ENCODE measurements around the gene CST7. TPM values are rescaled to one million over a fixed set of nuclear protein-coding genes. Genes with fewer than 3 reads are reported as not detected.

Gene CST7
- total RNA-seq, 1 experiment from 2014 or later = not detected

DNA sequence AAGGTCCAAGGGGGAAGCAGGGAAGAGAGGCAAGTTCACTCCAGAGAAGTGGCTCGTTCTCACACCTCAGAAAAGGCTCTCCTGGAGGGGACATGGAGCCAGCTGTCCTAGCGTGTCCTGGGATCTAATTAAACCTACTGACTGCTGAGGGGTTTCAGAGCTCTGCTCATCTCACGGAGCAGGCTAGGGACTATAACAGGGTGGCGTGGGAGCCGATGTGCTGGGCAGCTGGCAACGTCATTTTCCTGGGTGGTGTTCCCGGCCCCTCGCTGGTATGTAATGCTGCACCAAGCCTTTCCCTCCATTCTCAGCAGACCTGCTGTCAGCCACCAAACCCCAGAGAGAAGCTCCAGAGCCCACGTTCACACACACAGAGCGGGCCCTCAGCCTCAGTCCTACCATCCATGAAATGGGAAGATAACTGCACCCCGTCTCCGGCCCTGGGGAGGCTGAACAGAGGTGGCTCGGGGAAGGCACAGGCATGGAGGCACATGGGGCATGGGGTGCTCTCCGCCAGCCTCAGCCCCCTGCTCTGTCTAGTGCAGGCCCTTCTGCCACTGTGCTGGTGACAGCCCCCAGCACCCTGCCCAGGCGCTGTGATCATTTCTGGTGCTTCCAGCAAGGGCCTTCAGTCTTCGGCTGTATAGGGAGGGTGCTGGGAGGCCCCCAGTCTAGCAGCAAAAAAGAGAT is 1.9 kb downstream of the CST7 start:
- peaks cover 0 to 2% (median 0%) of the 10 kb centered on the region in 3 experiments; a peak in 2 of 7 replicates for H3K36me3 Mint-ChIP-seq (ENCODE audit: insufficient read depth in 1 of 3, low read depth in 3 of 3)
- H3K23me2 ChIP-seq (ENCODE audit: insufficient read length, low read depth, low read length, poor library complexity, severe bottlenecking) = no peaks in the 10 kb centered on the region

More for the DNA sequence above, 1.9 kb downstream of the CST7 start:
- Histone ChIP-seq H3K14ac (ENCODE audit: insufficient read depth, low read length) (peak overlapping the region; percentile 46; the same call in 1 of the 2 replicates), H3K9ac (ENCODE audit: extremely low read depth, insufficient read length, low read length) (no peak overlapping the region), H3K79me2 (ENCODE audit: insufficient read depth, low read length) (no peaks in the 10 kb centered on the region), H4K20me1 (ENCODE audit: control insufficient read depth, insufficient read depth, insufficient read length) (no peaks in the 10 kb centered on the region), H3K18ac (ENCODE audit: insufficient read length, low read depth, low read length) (no peak overlapping the region), H3K4me1 (ENCODE audit: insufficient read depth, low read length) (no peaks in the 10 kb centered on the region), H4K91ac (ENCODE audit: insufficient read length, low read depth, low read length) (no peak overlapping the region), H3K4ac (ENCODE audit: low read depth, low read length) (no peak overlapping the region), H3K27ac (ENCODE audit: insufficient read length, low read depth, low read length) (no peak overlapping the region), H3K23ac (ENCODE audit: insufficient read length, low read depth, low read length) (no peak overlapping the region), H2BK5ac (ENCODE audit: insufficient read length, low read length) (no peak overlapping the region), H2BK15ac (ENCODE audit: low read depth, low read length) (no peak overlapping the region), H4K8ac (replicated peaks; ENCODE audit: insufficient read length, low read depth, low read length) (no peak overlapping the region), H3K4me2 (ENCODE audit: insufficient read depth, insufficient read length, low read length) (no peak overlapping the region), H3K79me1 (ENCODE audit: insufficient read depth, low read depth, low read length, poor library complexity, severe bottlenecking) (no peaks in the 10 kb centered on the region), H2BK12ac (ENCODE audit: insufficient read length, low read depth, low read length) (no peak overlapping the region), H2BK20ac (ENCODE audit: low read depth, low read length, poor library complexity, severe bottlenecking) (no peak overlapping the region), H3T11ph (ENCODE audit: low read length) (no peak overlapping the region), H2BK120ac (ENCODE audit: low read depth, low read length, poor library complexity, severe bottlenecking) (no peak overlapping the region), H3K27me3 (ENCODE audit: insufficient read depth, low read length) (no peaks in the 10 kb centered on the region), H4K5ac (ENCODE audit: insufficient read length, low read depth, low read length) (no peak overlapping the region), H3K9me3 (ENCODE audit: control insufficient read depth, low read depth, low read length) (no peaks in the 10 kb centered on the region), H2AK5ac (ENCODE audit: insufficient read length, low read length) (no peak overlapping the region), H2AFZ (ENCODE audit: low read length) (no peak overlapping the region), H3K56ac (ENCODE audit: insufficient read length, low read depth, low read length) (no peak overlapping the region)
- WGBS (ENCODE audit: extremely low coverage, insufficient read length, low lambda C conversion rate) = no CpG with 5 or more reads among the region's 16 CpGs
- H3K27ac Mint-ChIP-seq = peak overlapping the region in 1 of 3 experiments; percentile 11; a peak in 1 of 7 replicates
- H3K9me3 Mint-ChIP-seq = peaks cover 19% of the 10 kb centered on the region in 2 experiments; a peak in 4 of 5 replicates
- no peak overlapping the region for H3K4me3 Mint-ChIP-seq
- peak; percentile 10 for DNase-seq
- H3K27me3 Mint-ChIP-seq (ENCODE audit: low read depth) = peaks cover 21% of the 10 kb centered on the region
- TF ChIP-seq, protein P1, sequence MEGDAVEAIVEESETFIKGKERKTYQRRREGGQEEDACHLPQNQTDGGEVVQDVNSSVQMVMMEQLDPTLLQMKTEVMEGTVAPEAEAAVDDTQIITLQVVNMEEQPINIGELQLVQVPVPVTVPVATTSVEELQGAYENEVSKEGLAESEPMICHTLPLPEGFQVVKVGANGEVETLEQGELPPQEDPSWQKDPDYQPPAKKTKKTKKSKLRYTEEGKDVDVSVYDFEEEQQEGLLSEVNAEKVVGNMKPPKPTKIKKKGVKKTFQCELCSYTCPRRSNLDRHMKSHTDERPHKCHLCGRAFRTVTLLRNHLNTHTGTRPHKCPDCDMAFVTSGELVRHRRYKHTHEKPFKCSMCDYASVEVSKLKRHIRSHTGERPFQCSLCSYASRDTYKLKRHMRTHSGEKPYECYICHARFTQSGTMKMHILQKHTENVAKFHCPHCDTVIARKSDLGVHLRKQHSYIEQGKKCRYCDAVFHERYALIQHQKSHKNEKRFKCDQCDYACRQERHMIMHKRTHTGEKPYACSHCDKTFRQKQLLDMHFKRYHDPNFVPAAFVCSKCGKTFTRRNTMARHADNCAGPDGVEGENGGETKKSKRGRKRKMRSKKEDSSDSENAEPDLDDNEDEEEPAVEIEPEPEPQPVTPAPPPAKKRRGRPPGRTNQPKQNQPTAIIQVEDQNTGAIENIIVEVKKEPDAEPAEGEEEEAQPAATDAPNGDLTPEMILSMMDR (conservative IDR thresholded peaks at IDR 0.05) = no peak
- H3K4me1 Mint-ChIP-seq = peaks cover 6 to 15% of the 10 kb centered on the region in 2 experiments
